ENCODE results near the gene CTH. TPM values are rescaled to one million over a fixed set of nuclear protein-coding genes. Genes with fewer than 3 reads are reported as not detected.

The CTH gene
- total RNA-seq, 1 experiment from 2014 or later: 23.5 TPM

- TF ChIP-seq CTCF (conservative IDR thresholded peaks at IDR 0.05; ENCODE audit: low read depth, low read length) (no peak), EZH2 (IDR thresholded peaks at IDR 0.05; ENCODE audit: borderline replicate concordance, low read depth, low read length, poor library complexity, severe bottlenecking) (no peak)
- DNase-seq (ENCODE audit: low spot score): no peak
- Histone ChIP-seq H3K4me1 (ENCODE audit: insufficient read depth, low read length, poor library complexity, severe bottlenecking) (peaks cover 19% of the 10 kb centered on the region), H3K27ac (ENCODE audit: low read depth, low read length, poor library complexity, severe bottlenecking) (no peak overlapping the region), H3K27me3 (replicated peaks; ENCODE audit: insufficient read depth, low read depth, low read length, poor library complexity) (no peaks in the 10 kb centered on the region), H3K36me3 (ENCODE audit: insufficient read depth, low read length, poor library complexity, severe bottlenecking) (no peaks in the 10 kb centered on the region), H3K4me3 (ENCODE audit: low read depth, low read length, poor library complexity, severe bottlenecking) (no peak overlapping the region), H3K9me3 (ENCODE audit: low read depth, low read length, poor library complexity, severe bottlenecking) (no peaks in the 10 kb centered on the region)
- BruUV-seq (replicated peaks): no TSS peak
- intact Hi-C loops (cut with micrococcal nuclease; ENCODE audit: unreplicated experiment): loop anchor here (10.0 kb wide), 1 partner anchor 233 kb away; no protein-coding TSS in a partner anchor
- ChIA-PET CTCF (no interaction called here), POLR2A (ENCODE audit: low non-redundant PET) (no interaction called here)
Observed at GRCh38 chr1:70487459-70487815, 76.4 kb downstream of the CTH start.

GRCh38 chr1:70487910-70488665 lies 77.0 kb downstream of the CTH start:
- TF ChIP-seq CTCF (conservative IDR thresholded peaks at IDR 0.05; ENCODE audit: low read depth, low read length) (peak; percentile 93), EZH2 (IDR thresholded peaks at IDR 0.05; ENCODE audit: borderline replicate concordance, low read depth, low read length, poor library complexity, severe bottlenecking) (no peak)
- no TSS peak for BruUV-seq (replicated peaks)
- Histone ChIP-seq H3K4me3 (ENCODE audit: low read depth, low read length, poor library complexity, severe bottlenecking) (no peak overlapping the region), H3K4me1 (ENCODE audit: insufficient read depth, low read length, poor library complexity, severe bottlenecking) (peaks cover 13% of the 10 kb centered on the region), H3K9me3 (ENCODE audit: low read depth, low read length, poor library complexity, severe bottlenecking) (no peaks in the 10 kb centered on the region), H3K36me3 (ENCODE audit: insufficient read depth, low read length, poor library complexity, severe bottlenecking) (no peaks in the 10 kb centered on the region), H3K27me3 (replicated peaks; ENCODE audit: insufficient read depth, low read depth, low read length, poor library complexity) (no peaks in the 10 kb centered on the region), H3K27ac (ENCODE audit: low read depth, low read length, poor library complexity, severe bottlenecking) (no peak overlapping the region)
- intact Hi-C loops (cut with micrococcal nuclease; ENCODE audit: unreplicated experiment): loop anchor here (1.0 to 10.0 kb wide), 3 partner anchors 52 to 355 kb away; no protein-coding TSS in a partner anchor
- CTCF ChIA-PET: no interaction called here
- DNase-seq (ENCODE audit: low spot score): peak; percentile 82
- POLR2A ChIA-PET (ENCODE audit: low non-redundant PET): no interaction called here

Other genes with a start within 250 kb of the CTH start
- gene LRRC40, start 205.7 kb upstream of the CTH start, total RNA-seq (2021): 32.7 and 33.3 TPM in 2 replicates
- 217 and 224 TPM in 2 replicates for gene SRSF11, start 189.9 kb upstream of the CTH start, total RNA-seq (2021)
- gene ANKRD13C, start 56.5 kb upstream of the CTH start, total RNA-seq (2021): 20.6 and 21.8 TPM in 2 replicates